ENCODE measurements around the gene ZBTB7C.

DNA sequence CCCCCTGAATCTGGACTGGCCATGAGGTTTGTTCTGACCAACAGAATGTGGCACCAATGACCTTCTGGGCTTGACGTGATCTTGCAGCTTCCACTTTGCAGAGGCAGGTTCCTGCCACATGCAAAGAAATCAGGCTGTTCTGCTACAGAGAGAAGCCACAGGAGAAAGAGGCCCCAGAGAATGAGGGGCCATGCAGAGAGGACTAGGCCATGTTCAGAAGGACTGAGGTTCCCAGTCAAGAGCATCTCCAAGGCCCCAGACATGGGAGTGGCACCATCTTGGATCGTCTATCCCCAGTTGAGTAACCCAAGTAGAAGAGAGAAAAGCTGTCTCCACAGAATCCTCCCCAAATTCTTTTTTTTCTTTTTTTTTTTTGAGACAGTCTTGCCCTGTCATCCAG, 131.1 kb downstream of the ZBTB7C start:
- TF ChIP-seq, protein P1, sequence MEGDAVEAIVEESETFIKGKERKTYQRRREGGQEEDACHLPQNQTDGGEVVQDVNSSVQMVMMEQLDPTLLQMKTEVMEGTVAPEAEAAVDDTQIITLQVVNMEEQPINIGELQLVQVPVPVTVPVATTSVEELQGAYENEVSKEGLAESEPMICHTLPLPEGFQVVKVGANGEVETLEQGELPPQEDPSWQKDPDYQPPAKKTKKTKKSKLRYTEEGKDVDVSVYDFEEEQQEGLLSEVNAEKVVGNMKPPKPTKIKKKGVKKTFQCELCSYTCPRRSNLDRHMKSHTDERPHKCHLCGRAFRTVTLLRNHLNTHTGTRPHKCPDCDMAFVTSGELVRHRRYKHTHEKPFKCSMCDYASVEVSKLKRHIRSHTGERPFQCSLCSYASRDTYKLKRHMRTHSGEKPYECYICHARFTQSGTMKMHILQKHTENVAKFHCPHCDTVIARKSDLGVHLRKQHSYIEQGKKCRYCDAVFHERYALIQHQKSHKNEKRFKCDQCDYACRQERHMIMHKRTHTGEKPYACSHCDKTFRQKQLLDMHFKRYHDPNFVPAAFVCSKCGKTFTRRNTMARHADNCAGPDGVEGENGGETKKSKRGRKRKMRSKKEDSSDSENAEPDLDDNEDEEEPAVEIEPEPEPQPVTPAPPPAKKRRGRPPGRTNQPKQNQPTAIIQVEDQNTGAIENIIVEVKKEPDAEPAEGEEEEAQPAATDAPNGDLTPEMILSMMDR (IDR thresholded peaks at IDR 0.05) = no peak
- TF ChIP-seq POLR2A (IDR thresholded peaks at IDR 0.05) = no peak
